Natural killer cell (primary cell): Measurements from ENCODE around the gene DSCAML1. TPM values are rescaled to one million over a fixed set of nuclear protein-coding genes. Genes with fewer than 3 reads are reported as not detected.

Experiments
- ATAC-seq, 3 donors: fragments of 150-1000 bp in 2 of 3; fragments of 200-7000 bp in 1 of 3; cut with Tn5 transposase; 1 replicate in 1 of 3; 2 replicates in 2 of 3; pipeline ENCODE4 v1.10.0; 2021; ENCODE audit warnings: mild to moderate bottlenecking in 2 of 3, moderate library complexity in 2 of 3
- DNase-seq, 2 donors: peaks; one replicate each; pipeline versions ENCODE4 v3.0.0 to v3.0.0-alpha.2; 2013 to 2021; ENCODE audit warnings: mixed read lengths in 1 of 2
- H3K27ac ChIP-seq: one replicate; pipeline ENCODE4 v1.5.1; 2013; ENCODE audit warnings: mild to moderate bottlenecking, low read length
- H3K27me3 ChIP-seq: one replicate; pipeline ENCODE4 v1.6.1; 2013; ENCODE audit warnings: low read length; ENCODE audit not compliant: control insufficient read depth, insufficient read depth
- H3K36me3 ChIP-seq: one replicate; pipeline ENCODE4 v1.6.1; 2013; ENCODE audit warnings: low read length; ENCODE audit not compliant: control insufficient read depth, insufficient read depth
- H3K4me1 ChIP-seq: one replicate; pipeline ENCODE4 v1.6.1; 2013; ENCODE audit warnings: low read length; ENCODE audit not compliant: control insufficient read depth, insufficient read depth
- H3K4me3 ChIP-seq: one replicate; pipeline ENCODE4 v1.5.1; 2013; ENCODE audit warnings: low read length
- H3K9me3 ChIP-seq: one replicate; pipeline ENCODE4 v1.6.1; 2013; ENCODE audit warnings: low read length; ENCODE audit not compliant: control insufficient read depth, insufficient read depth
- H3K27ac Mint-ChIP-seq, 2 donors: one replicate each; pipeline ENCODE4 v1.8.0; 2022; ENCODE audit warnings: mild to moderate bottlenecking in 2 of 2, mixed read lengths in 2 of 2, moderate library complexity in 1 of 2
- H3K27me3 Mint-ChIP-seq, 2 donors: one replicate each; pipeline ENCODE4 v1.8.0; 2022; ENCODE audit warnings: low read depth in 2 of 2, mixed read lengths in 2 of 2
- H3K36me3 Mint-ChIP-seq: one replicate; pipeline ENCODE4 v1.8.0; 2022; ENCODE audit warnings: mixed read lengths
- H3K4me1 Mint-ChIP-seq, 2 donors: one replicate each; pipeline ENCODE4 v1.8.0; 2022; ENCODE audit warnings: mixed read lengths in 2 of 2
- H3K4me3 Mint-ChIP-seq: one replicate; pipeline ENCODE4 v1.8.0; 2022; ENCODE audit warnings: mild to moderate bottlenecking, moderate library complexity, mixed read lengths
- H3K9me3 Mint-ChIP-seq, 2 donors: one replicate each; pipeline ENCODE4 v1.8.0; 2022; ENCODE audit warnings: mixed read lengths in 2 of 2
- CTCF ChIP-seq: fragments of 200-600 bp; IDR thresholded peaks from one replicate; pipeline ENCODE4 v1.8.0; 2022; ENCODE audit warnings: antibody characterized with exemption
- WGBS: methylation state at CpG from one replicate; pipeline ENCODE4 v1.1.7; 2013; ENCODE audit warnings: missing lambda C conversion rate; ENCODE audit not compliant: insufficient coverage; 5-methylcytosine and 5-hydroxymethylcytosine counted together
- intact Hi-C: fragments of 100-400 bp; cut with micrococcal nuclease; formaldehyde crosslinking; loops from one replicate; pipeline ENCODE4 v1.14.2; 2022
- total RNA-seq, 4 donors: library from RNA; stranded (reverse); fragments of 120-200 nt in 1 of 4; gene quantifications; one replicate each; pipeline versions ENCODE4 v1.2.3 to v1.2.4, GENCODE V29; 2013 to 2022

DSCAML1 gene
- total RNA-seq, 3 donors from 2014 or later (not counting 1 experiment from before 2014, with no cell fraction given): 0.66 TPM; not detected in 2

DNA sequence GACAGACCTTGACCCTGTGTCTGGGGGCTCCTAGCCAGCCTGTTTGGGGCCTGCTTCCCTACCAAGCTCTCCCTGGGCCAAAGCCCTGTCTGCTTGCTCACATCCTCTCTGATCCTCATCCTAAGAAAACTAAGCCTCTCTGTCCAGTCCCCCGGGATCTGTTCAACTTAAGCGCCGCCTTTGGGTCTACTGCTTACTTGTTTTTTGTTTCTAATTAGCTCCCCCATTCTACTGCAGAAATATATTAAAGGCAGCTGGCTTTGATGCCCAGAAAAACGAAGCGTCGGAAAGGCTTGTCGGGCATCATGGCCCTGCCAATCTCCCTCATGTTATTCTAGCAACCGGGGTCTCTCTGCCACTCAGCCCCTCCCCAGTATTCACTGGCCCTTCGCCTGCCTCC is 3.4 kb downstream of the DSCAML1 start:
- WGBS: 92% methylated on average over 9 of the region's 9 CpGs
- Mint-ChIP-seq H3K27ac (no peak overlapping the region), H3K27me3 (peaks cover 42 to 67% of the 10 kb centered on the region in 2 donors), H3K4me1 (peaks cover 0 to 5% of the 10 kb centered on the region in 2 donors), H3K36me3 (no peaks in the 10 kb centered on the region), H3K4me3 (no peak overlapping the region), H3K9me3 (no peaks in the 10 kb centered on the region)
- Histone ChIP-seq H3K9me3 (no peaks in the 10 kb centered on the region), H3K4me3 (no peak overlapping the region), H3K4me1 (peaks cover 19% of the 10 kb centered on the region), H3K27ac (no peak overlapping the region), H3K27me3 (peaks cover 27% of the 10 kb centered on the region), H3K36me3 (no peaks in the 10 kb centered on the region)
- no peak for DNase-seq
- no peak for ATAC-seq
- intact Hi-C loops: no loop called here
- no peak for TF ChIP-seq CTCF

DNA sequence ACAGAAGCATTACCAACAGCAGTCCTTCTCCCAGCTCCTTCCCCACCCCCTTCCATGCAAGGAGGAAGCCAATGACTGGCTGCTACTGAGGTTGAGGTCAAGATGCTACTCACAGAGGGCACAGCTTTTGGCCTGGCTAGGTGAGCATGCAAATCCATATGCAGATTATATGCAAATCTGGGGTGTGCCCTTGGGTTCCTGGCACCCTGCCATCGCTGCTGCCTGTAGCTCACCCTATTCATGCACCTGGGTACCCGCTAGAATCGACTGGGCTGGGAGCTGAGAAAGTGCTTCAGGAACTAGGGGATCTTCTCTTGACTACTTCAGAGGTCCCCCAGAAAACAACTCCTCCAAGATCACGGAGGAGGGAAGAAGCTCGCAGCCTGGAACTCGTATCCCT is 4.0 kb downstream of the DSCAML1 start:
- H3K27ac ChIP-seq: no peak overlapping the region
- no peaks in the 10 kb centered on the region for H3K36me3 Mint-ChIP-seq
- no peak for TF ChIP-seq CTCF
- intact Hi-C loops: no loop called here
- peaks cover 19% of the 10 kb centered on the region for H3K4me1 ChIP-seq
- ATAC-seq: no peak
- H3K9me3 ChIP-seq: no peaks in the 10 kb centered on the region
- H3K4me3 ChIP-seq: no peak overlapping the region
- H3K4me3 Mint-ChIP-seq: no peak overlapping the region
- WGBS: 90% methylated on average over 6 of the region's 6 CpGs
- peaks cover 41 to 64% of the 10 kb centered on the region in 2 donors for H3K27me3 Mint-ChIP-seq
- no peaks in the 10 kb centered on the region for H3K36me3 ChIP-seq
- H3K4me1 Mint-ChIP-seq: peaks cover 0 to 5% of the 10 kb centered on the region in 2 donors
- H3K27ac Mint-ChIP-seq: no peak overlapping the region
- DNase-seq: no peak
- peaks cover 27% of the 10 kb centered on the region for H3K27me3 ChIP-seq
- H3K9me3 Mint-ChIP-seq: no peaks in the 10 kb centered on the region

GRCh38 chr11:117792241-117792640 is 4.8 kb downstream of the DSCAML1 start:
- ATAC-seq (no peak), DNase-seq (no peak)
- Mint-ChIP-seq H3K9me3 (no peaks in the 10 kb centered on the region), H3K4me1 (no peaks in the 10 kb centered on the region), H3K27ac (no peak overlapping the region), H3K36me3 (no peaks in the 10 kb centered on the region), H3K27me3 (peaks cover 41 to 64% of the 10 kb centered on the region in 2 donors), H3K4me3 (no peak overlapping the region)
- no peak for TF ChIP-seq CTCF
- Histone ChIP-seq H3K27ac (no peak overlapping the region), H3K4me3 (no peak overlapping the region), H3K36me3 (no peaks in the 10 kb centered on the region), H3K9me3 (no peaks in the 10 kb centered on the region), H3K4me1 (peaks cover 19% of the 10 kb centered on the region), H3K27me3 (peaks cover 27% of the 10 kb centered on the region)
- WGBS: 71% methylated on average over 3 of the region's 5 CpGs
- intact Hi-C loops: no loop called here

- intact Hi-C loops: no loop called here
- Histone ChIP-seq H3K9me3 (no peaks in the 10 kb centered on the region), H3K27me3 (peaks cover 14% of the 10 kb centered on the region), H3K27ac (no peak overlapping the region), H3K4me1 (peaks cover 4% of the 10 kb centered on the region), H3K4me3 (no peak overlapping the region), H3K36me3 (no peaks in the 10 kb centered on the region)
- no peaks in the 10 kb centered on the region for H3K36me3 Mint-ChIP-seq
- DNase-seq (no peak), ATAC-seq (no peak)
- WGBS: 35% methylated on average over 3 of the region's 3 CpGs
- H3K27ac Mint-ChIP-seq: no peak overlapping the region
- H3K4me3 Mint-ChIP-seq: no peak overlapping the region
- H3K4me1 Mint-ChIP-seq: no peaks in the 10 kb centered on the region
- no peaks in the 10 kb centered on the region for H3K9me3 Mint-ChIP-seq
- TF ChIP-seq CTCF: no peak
- peaks cover 40 to 74% of the 10 kb centered on the region in 2 donors for H3K27me3 Mint-ChIP-seq
Measured at GRCh38 chr11:117790279-117790678, 6.7 kb downstream of the DSCAML1 start.
